Measurements from ENCODE around the gene MYLK2.

MYLK2 gene

GRCh38 chr20:31875671-31876070, 56.5 kb downstream of the MYLK2 start:
- DNase-seq (ENCODE audit: low spot score): no peak

DNA sequence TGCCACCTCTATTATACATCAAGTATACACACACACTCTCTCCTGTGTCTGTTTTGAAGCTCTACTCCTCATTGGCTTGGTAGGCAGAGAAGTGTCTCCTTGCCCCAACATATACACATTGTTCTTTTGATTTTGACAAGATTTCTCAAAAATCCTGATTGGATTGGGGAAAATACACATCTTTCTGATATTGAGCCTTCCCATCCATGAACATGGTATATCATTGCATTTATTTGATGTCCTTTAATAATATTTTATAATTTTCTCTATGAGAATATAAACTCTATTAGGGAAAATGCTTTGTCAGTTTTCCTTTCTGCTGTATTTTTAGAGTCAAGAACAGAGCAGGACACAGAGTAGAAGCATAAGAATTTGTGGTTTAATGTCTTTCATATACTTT, 58.5 kb downstream of the MYLK2 start:
- no peak for DNase-seq (ENCODE audit: low spot score)

DNA sequence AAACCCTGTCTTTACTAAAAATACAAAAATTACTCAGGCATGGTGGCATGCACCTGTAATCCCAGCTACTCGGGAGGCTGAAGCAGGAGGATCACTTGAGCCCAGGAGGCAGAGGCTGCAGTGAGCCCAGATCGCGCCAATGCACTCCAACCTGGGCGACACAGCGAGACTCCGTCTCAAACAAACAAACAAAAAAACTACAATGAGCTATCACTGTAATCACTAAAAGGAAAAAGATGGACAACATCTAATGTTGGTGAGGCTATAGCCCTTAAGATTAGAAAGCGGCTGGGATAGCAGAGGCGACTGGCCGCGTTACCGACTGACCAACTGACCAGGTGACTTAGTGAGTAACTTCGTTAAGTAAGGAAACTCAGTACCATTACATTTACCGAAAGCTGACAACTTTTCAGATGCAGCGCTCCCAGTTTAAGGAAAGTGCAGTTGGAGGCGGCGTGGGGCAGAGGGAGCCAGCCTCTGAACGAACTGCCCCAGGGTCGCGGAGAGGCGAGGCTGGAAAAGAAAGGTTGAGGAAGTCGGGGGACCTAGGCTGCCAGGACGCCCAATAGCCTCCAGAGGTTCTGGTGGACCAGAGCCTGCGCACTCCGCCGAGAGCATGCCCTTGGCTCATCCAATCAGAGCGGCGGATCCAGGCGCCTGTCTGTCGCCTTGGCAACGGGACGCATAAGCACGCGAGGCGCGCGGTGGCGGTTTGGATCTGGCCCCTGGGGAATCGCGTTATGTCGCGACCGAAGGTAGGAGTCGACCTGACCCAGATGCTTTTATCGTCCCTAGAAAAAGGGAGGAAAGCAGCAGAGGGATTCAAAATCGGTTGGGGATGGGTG, 60.2 kb downstream of the MYLK2 start:
- peak; percentile 77 for DNase-seq (ENCODE audit: low spot score)

- DNase-seq (ENCODE audit: low spot score): no peak
Measured at GRCh38 chr20:31881945-31882344, 62.8 kb downstream of the MYLK2 start.

DNA sequence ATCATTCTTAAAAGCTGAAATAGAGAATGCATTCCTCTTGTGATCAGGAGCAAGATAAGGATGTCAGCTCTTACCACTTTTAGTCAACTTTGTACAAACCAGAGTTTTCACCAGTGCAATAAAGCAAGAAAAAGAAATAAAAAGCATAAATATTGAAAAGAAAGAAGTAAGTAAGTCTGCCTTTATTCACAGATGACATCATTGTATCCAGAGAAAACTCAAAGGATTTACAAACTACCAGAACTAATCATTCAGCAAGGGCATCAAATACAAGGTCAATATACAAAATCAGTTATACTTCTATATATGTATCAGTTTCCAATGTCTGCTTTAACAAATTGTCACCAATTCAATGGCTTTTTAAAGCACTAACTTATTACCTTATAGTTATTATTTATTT, 64.7 kb downstream of the MYLK2 start:
- DNase-seq (ENCODE audit: low spot score): no peak
